A204.1 (cell line): ENCODE results near the gene CD99.

ENCODE experiments used
- FAIRE-seq: peaks from 2 replicates; lab custom pipeline; 2012; peaks lifted over from hg19 to GRCh38; lab: Jason Lieb, UNC

Gene CD99

DNA sequence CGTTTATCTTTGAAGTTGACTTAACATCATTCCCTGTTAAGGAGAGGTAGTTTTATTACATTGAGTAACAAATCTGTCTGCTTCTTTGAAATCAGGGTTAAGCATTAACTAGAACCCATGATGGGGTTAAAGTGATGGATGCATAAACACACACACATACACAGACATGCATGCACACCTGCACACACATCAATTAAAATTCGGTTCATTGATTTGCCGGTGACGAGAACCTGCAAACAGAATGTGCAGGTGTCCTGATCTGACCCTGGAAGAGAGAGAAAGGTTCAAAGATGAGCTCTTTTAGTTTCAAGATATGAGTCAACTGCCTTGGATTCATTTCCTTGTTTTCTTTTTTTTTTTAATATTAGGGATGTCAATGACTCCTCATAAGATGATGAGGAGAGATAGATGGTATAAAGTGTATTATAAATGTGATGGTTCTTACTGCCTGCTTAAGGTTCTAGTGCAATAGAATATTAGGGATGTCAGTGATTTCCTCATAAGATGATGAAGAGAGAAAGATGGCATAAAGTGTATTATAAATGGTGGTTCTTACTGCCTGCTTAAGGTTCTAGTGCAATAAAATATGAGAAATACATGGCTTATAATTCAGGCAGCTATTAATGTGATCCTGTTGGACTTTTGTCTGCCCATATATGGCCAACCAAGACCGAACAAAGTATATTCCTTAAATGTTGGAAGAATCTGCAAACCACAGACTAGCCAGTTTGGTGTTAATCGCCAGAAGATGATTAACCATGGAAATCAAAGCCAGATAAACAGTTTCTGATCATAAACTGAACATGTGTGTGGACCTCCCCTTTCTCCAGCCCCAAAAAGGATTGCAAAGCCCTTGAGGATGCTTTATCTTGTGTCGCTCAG is 14.1 kb upstream of the CD99 start:
- no peak for FAIRE-seq

DNA sequence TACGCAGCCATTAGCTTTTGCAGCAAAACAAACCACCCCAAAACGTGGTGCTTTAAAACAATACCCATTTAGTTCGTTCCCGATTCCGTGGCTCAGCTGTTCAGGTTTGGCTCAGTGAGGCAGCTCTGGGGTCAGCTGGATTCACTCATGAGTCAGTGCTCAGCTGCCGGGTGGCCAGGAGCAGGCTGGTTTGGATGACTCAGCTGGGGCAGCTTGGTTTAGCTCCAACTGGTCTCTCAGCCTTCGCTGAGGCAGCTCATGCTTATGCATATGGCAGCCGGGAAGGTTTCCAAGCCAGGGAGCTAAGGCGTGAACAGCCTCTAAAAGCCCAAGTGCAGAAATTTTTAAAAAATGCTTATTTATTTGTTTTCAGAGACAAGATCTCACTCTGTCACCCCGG is 13.3 kb upstream of the CD99 start:
- FAIRE-seq = no peak

GRCh38 chrX:2678583-2678982 is 12.5 kb upstream of the CD99 start:
- FAIRE-seq = no peak

GRCh38 chrX:2679534-2680485 is 11.3 kb upstream of the CD99 start:
- FAIRE-seq = no peak

DNA sequence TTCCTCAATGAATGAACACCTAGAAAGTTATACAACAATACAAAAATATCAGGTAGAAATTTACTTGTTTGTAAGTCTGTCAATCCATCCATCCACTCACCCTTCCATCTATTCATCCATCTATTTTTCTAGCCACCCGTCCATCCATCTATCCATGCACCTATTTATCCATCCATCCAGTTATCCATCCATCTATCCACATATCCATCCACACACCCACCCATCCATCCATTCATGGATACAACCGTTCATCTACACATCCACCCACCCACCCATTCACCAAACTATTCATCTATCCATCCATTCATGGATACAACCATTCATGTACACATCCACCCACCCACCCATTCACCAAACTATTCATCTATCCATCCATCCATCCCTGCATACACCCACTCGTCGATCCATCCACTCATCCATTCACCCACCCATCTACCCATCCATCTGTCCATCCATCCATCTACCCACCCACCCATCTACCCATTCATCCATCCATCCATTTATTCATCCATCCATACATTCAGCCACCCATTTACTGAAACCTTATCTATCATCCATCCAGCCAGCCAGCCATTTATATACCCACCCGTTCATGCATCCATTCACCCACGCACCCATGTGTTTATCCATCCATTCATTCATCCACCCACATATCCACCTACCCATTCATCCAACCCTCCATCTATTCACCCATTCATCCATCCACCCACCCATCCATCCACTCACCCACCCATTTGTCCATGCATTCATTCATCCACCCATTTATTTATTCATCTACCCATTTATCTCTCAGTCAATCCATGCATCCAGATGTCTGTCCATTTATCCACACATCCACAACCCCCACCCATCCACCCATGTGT is 10.4 kb upstream of the CD99 start:
- no peak for FAIRE-seq

DNA sequence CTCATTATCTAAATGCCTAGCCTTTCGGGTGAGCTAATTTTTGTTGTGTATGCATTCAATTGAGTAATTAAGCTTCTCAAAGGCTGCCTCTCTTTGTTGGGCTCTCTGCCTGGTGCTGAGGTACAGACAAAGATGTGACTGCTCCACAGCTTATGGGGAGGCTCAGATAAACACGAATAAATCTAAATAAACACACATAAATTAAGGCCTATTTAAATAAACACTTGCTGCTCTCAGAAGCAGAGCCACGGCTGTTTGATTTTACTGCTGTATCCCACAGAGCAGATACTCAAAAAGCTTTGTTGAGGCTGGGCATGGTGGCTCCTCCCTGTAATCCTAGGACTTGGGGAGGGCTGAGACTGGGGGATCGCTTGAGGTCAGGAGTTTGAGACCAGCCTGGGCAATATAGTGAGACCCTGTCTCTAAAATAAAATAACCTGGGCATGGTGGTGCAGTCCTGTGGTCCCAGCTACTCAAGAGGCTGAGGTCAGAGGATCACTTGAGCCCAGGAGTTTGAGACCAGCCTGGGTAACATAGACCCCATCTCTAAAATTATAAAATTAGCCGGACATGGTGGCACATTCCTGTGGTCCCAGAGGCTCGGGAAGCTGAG is 8.4 kb upstream of the CD99 start:
- no peak for FAIRE-seq

- no peak for FAIRE-seq
These were observed 6.8 kb upstream of the CD99 start for GRCh38 chrX:2684256-2684655.

DNA sequence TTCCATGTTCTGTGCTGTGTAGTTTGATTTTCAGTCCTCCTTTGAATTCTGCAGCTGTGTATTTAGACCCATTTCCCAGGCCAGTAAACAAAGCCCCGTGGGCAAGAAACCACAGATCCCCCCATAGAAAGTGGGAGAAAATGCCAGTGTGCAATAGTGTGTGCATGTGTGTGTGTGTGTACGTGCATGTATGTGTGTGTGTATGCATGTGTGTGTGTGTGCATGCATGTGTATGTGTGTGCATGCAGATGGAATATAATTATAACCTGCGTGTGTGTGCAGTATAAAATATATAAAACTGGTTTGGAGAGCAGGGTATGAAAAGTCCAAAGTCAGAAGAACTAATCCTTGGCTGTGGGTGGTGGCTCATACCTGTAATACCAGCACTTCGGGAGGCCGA is 5.2 kb upstream of the CD99 start:
- no peak for FAIRE-seq

- FAIRE-seq = no peak
These were observed 1.1 kb upstream of the CD99 start for GRCh38 chrX:2689773-2690666.

GRCh38 chrX:2691543-2692220 is 587 bp downstream of the CD99 start:
- no peak for FAIRE-seq

DNA sequence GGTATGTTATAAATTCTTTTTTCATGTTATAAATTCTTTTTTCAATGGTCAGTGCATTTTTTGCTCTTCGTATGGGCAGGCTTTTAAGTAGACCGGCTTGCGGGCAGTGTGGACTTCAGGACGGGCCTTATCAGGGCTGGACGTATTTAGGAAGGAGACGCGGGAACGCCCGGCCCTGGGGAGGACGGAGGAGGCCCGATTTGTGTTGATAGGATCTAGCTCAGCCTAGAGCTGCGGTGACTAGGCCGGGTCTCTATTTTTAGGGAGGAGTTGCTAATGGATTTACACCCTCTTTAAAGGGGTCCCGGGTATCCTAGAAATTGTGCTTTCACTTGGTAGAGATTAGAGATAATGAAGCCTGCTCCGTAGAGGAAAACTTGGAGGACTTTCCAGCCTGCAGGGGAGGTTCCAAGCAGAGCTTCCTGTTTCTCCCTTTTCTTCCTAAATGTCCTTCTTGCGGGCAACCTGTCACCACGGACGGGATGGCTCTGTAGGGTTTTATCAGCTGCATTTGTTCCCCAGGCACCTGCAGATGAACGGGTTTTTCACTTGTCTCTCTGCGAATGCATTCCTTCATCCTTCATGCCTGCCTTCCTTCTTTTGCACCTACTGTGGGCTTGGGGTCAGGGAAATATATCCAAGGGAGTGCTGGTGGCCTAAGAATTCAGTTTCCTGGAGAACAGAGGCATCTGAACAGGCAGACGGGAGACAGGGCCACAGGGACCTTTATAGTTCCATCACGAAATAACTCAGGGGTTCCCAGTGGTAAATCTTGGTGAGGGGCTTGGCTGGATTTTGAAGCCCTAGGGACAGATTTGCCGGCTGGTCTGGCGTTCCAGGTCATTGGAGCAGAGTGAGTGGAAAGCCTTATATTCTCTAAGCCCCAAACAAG is 1.4 kb downstream of the CD99 start:
- no peak for FAIRE-seq

DNA sequence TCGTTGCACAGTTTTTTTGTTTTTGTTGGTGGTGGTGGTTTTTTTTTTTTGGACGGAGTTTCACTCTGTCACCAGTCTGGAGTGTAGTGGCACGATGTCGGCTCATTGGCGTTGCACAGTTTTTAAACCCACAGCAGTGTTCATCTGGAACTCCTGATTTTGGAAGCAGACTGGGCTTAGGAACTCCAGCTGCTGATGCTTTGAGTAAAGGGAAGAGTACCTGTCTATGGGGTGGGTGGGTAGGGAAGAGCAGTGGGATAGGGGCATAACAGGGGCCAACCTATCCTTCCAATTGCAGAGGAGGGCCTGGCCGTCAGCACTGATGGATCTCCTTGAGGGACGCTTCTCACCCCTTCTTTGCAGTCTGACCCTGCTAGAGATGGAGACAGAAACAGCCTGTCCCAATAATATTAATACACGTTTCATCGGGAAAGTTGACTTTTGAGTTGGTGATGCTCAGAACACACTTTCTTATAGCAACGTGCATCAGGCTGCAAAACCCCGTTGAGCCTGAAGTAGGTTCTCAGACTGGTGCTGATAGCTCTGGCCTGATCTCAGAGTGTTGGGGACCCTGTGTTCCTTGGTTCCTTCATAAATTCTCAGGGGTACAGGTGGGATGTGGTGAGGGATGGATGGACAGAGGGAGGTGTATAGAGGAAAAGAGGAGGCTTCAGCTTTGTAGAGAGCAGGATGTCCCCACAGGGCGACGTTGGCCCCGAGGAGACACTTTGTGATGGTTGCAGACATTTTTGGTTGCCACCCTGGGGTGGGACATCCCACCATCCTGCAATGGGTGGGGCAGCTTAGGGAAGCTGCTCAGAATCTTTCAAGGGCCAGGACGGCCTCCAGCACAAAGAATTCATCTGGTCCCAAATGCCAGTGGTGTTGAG is 2.3 kb downstream of the CD99 start:
- FAIRE-seq = no peak

DNA sequence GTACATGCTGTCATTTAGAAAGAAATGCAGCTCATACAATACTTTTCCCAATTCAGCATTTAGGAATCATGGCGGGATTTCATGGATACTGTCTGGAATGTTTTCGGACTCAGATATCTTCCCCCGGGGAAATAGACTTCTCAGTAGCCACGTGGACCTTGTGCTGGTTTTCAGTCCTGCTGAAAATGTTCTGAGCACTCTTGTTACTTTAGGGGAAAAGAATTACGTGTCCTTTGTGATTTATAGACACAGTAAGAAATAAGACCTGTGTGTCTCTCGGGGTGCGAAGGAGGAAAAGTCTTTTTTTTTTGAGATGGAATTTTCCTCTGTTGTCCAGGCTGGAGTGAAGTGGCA is 3.8 kb downstream of the CD99 start:
- FAIRE-seq = no peak

DNA sequence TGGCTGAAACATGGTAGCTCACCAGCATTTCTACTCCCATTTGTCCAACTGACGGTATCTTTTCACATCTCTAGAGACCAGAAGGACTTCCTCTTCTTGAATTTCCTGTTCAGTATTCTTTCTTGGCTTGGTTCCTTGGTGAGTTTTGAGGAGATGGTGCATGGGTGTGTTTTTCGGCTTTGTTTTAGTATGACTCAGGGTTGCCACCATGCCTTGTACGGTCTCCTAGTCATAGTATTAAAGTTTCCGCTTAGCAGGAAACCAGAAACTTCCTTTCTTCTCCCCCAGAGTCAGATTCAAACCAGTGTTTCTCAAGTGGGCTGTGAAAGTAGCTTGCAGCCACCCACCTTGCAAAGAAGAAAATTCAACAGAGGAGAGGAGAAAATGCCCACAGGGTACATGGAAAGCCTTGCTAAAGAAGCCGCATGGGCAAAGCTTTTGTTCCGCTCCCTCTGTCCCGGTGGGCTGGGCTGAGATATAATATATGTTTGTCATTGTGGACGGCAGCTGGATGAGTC is 5.7 kb downstream of the CD99 start:
- FAIRE-seq = no peak

GRCh38 chrX:2697306-2697705 is 6.2 kb downstream of the CD99 start:
- FAIRE-seq = no peak

DNA sequence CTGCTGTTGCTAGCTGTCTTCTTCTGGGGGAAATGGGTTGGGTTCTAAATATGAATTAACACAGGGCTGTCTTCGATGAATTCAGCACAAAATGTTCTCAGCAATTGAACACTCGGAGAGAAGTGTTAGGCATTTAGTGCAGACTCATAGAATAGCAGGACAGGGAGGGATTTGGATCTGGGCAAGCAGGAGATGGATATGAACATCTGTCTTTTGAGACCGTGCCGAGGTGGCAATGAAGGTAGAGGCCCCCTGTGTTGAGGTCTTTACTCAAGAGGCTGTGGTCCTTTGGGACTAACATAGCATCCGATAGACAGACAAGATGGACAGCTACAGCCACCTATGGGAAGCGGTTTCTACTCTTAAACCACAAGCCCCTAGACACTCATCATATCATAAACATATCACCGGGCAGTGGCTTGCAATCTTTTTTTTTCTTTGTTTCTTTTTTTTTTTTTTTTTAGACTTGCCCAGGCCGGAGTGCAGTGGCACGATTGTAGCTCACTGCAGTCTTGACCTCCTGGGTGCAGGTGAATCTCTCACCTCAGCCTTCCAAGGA is 6.7 kb downstream of the CD99 start:
- no peak for FAIRE-seq

DNA sequence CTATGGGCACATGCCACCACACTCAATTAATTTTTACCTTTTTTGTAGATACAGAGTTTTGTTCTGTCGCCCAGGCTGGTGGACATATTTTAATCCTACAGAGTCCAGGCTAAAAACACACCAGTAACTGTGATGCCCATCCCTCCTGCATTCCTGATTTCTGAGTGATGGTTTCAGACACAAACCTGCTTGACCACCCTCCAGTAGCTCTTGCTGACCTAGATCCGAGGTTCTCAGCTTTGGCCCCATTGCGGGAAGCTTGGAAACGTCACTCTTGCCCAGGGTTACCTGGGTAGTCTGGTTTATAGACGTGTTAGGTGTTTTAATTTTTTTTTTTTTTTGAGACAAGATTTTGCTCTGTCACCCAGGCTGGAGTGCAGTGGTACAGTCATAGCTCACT is 7.5 kb downstream of the CD99 start:
- FAIRE-seq = no peak

GRCh38 chrX:2699959-2700358 is 8.9 kb downstream of the CD99 start:
- FAIRE-seq = no peak
